K562 (cell line): ENCODE data around the gene ZCCHC14. TPM values are rescaled to one million over a fixed set of nuclear protein-coding genes. Genes with fewer than 3 reads are reported as not detected.
A peak's percentile ranks its signal among the peaks of the same experiment; 100 is the strongest.

Source experiments
- CBX3 ChIP-seq, 2 experiments: IDR thresholded peaks; 1 replicate in 1 of 2; 2 replicates in 1 of 2; pipeline ENCODE4 v1.6.1; 2012; ENCODE audit warnings: inconsistent platforms in 2 of 2, low read length in 2 of 2, borderline replicate concordance in 1 of 2, control low read depth in 1 of 2
- ELF2 ChIP-seq: fragments of 250-450 bp; sonication (Bioruptor Pico); IDR thresholded peaks from 2 replicates; pipeline ENCODE4 v1.5.0; 2021; ENCODE audit warnings: mild to moderate bottlenecking
- FOXJ2 ChIP-seq: fragments of 200-800 bp; sonication (Bioruptor generic); IDR thresholded peaks from 2 replicates; pipeline ENCODE4 v1.6.1; 2016; ENCODE audit warnings: missing genetic modification characterization, missing compliant biosample characterization
- GABPA ChIP-seq: fragments of 200-800 bp; sonication (Bioruptor generic); conservative IDR thresholded peaks from 2 replicates; pipeline ENCODE4 v1.6.1; 2016; ENCODE audit warnings: low read depth, missing genetic modification characterization, missing compliant biosample characterization
- KAT2B ChIP-seq: IDR thresholded peaks from one replicate; pipeline ENCODE4 v1.6.1; 2012; ENCODE audit warnings: low read depth, mild to moderate bottlenecking, control low read depth, inconsistent platforms, low read length, moderate library complexity
- SMAD4 ChIP-seq: fragments of 250-450 bp; sonication (Bioruptor Pico); conservative IDR thresholded peaks from 2 replicates; pipeline ENCODE4 v1.8.0; 2021; ENCODE audit warnings: inconsistent platforms, mild to moderate bottlenecking, moderate library complexity
- U2AF2 ChIP-seq: fragments of 200-400 bp; formaldehyde crosslinking; optimal IDR thresholded peaks from 2 replicates; pipeline ENCODE3; 2017; ENCODE audit warnings: low read depth, mild to moderate bottlenecking, low read length
- ZFP1 ChIP-seq: fragments of 450-650 bp; formaldehyde crosslinking; IDR thresholded peaks from 2 replicates; pipeline ENCODE4 v1.4.0; 2020; ENCODE audit warnings: mild to moderate bottlenecking, mixed read lengths
- ZNF224 ChIP-seq: sonication (generic); formaldehyde crosslinking; IDR thresholded peaks from 2 replicates; pipeline ENCODE4 v1.8.0; 2022; ENCODE audit warnings: mild to moderate bottlenecking, missing genetic modification reagents
- ZNF347 ChIP-seq: fragments of 450-650 bp; formaldehyde crosslinking; IDR thresholded peaks from 2 replicates; pipeline ENCODE4 v1.4.0; 2020; ENCODE audit warnings: low read depth, mild to moderate bottlenecking, moderate library complexity
- polyA plus RNA-seq, 8 experiments: library from polyadenylated mRNA; depleted of rRNA in 4 of 8; stranded (reverse) in 5 of 8; unstranded in 3 of 8; fragments of >200 nt; fragmentation: Nextera tagmentation in 2 of 8; fragmentation: Illumina TruSeq in 1 of 8; extraction: Ambion mirVana in 2 of 8; extraction: Trizol in 1 of 8; gene quantifications; 2 replicates each; pipeline versions ENCODE4 v1.2.1 to v1.2.3, GENCODE V29; 2011 to 2014; ENCODE audit warnings: inconsistent platforms in 1 of 8, missing spikeins in 1 of 8
- total RNA-seq, 7 experiments: library from RNA; depleted of rRNA in 6 of 7; stranded (reverse); fragments of >200 nt in 6 of 7; fragmentation: Illumina TruSeq in 2 of 7; extraction: Trizol in 2 of 7; gene quantifications; 2 replicates each; pipeline versions ENCODE4 v1.2.1 to v1.2.3, GENCODE V29; 2011 to 2021; ENCODE audit warnings: low replicate concordance in 1 of 7
- TF ChIP-seq, protein P1 (sequence below), 2 experiments: IDR thresholded peaks; 2 replicates each; pipeline ENCODE4 v1.6.1; 2012; ENCODE audit warnings: improper control_type of control experiment in 2 of 2, low read depth in 2 of 2, low read length in 2 of 2, borderline replicate concordance in 1 of 2
- TF ChIP-seq, protein P2 (sequence below): fragments of 150-350 bp; conservative IDR thresholded peaks from 2 replicates; pipeline ENCODE4 v1.6.1; 2014; ENCODE audit warnings: low read length
- TF ChIP-seq, protein P3 (sequence below): fragments of 250-450 bp; sonication (Bioruptor Pico); IDR thresholded peaks from 2 replicates; pipeline ENCODE4 v1.9.0; 2021; ENCODE audit warnings: mild to moderate bottlenecking
- TF ChIP-seq, protein P4 (sequence below), 2 experiments: fragments of 150-350 bp in 1 of 2; IDR thresholded peaks; 2 replicates each; pipeline ENCODE4 v1.6.1; 2012 to 2016; ENCODE audit warnings: low read depth in 2 of 2, low read length in 2 of 2, mild to moderate bottlenecking in 1 of 2, moderate library complexity in 1 of 2
- TF ChIP-seq, protein P5 (sequence below): fragments of 250-450 bp; sonication (Bioruptor Pico); IDR thresholded peaks from 2 replicates; pipeline ENCODE4 v1.4.0; 2020; ENCODE audit warnings: mild to moderate bottlenecking, moderate library complexity, borderline replicate concordance

The ZCCHC14 gene
- total and polyA plus RNA-seq, 9 of the 15 experiments (the other 6 are each of a cell fraction or from before 2014, with no cell fraction given): 1.5 to 12.4 (median 2.9) TPM

DNA sequence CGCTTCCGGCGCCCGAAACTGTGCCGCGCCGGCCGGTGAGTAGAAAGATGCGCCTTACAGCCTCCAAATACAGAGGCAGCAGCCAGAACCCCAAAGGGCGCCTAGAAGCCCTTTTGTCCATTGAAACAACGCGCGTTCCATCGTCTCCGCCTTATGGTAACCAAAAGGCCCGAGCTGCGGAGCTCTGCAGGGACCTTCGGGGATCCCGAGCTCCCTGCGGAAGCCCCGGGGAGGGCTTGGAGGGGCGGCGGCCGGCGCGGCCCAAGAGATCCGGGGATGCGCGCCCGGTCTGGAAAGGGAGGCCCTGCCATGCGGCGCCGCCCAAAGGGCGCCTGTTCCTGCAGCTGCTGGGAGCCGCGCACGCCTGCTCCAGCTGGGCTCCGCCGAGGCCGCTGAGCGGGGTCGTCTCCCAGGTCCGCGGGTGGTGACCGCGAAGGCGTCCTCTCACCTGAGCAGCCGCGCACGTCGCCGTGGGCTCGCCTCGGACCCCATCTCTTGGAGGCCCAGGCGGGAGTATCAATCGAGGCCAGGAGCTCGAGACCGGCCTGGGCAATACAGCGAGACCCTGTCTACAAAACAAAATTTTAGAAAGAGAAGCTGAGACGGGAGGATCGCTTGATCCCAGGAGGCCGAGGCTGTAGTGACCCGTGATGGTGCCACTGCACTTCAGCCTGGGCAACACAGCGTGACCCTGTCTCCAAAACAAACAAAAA lies 108.5 kb downstream of the ZCCHC14 start (continued):
- TF ChIP-seq, protein P1, sequence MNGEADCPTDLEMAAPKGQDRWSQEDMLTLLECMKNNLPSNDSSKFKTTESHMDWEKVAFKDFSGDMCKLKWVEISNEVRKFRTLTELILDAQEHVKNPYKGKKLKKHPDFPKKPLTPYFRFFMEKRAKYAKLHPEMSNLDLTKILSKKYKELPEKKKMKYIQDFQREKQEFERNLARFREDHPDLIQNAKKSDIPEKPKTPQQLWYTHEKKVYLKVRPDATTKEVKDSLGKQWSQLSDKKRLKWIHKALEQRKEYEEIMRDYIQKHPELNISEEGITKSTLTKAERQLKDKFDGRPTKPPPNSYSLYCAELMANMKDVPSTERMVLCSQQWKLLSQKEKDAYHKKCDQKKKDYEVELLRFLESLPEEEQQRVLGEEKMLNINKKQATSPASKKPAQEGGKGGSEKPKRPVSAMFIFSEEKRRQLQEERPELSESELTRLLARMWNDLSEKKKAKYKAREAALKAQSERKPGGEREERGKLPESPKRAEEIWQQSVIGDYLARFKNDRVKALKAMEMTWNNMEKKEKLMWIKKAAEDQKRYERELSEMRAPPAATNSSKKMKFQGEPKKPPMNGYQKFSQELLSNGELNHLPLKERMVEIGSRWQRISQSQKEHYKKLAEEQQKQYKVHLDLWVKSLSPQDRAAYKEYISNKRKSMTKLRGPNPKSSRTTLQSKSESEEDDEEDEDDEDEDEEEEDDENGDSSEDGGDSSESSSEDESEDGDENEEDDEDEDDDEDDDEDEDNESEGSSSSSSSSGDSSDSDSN (IDR thresholded peaks at IDR 0.05; ENCODE audit: borderline replicate concordance in 1 of 2, low read depth in 2 of 2, low read length in 2 of 2): peak; percentile 25 to 31; a peak in 1 of 4 replicates
- no peak for TF ChIP-seq SMAD4 (CRISPR knock-in tag)
- TF ChIP-seq ELF2 (CRISPR knock-in tag): no peak
- TF ChIP-seq, protein P2, sequence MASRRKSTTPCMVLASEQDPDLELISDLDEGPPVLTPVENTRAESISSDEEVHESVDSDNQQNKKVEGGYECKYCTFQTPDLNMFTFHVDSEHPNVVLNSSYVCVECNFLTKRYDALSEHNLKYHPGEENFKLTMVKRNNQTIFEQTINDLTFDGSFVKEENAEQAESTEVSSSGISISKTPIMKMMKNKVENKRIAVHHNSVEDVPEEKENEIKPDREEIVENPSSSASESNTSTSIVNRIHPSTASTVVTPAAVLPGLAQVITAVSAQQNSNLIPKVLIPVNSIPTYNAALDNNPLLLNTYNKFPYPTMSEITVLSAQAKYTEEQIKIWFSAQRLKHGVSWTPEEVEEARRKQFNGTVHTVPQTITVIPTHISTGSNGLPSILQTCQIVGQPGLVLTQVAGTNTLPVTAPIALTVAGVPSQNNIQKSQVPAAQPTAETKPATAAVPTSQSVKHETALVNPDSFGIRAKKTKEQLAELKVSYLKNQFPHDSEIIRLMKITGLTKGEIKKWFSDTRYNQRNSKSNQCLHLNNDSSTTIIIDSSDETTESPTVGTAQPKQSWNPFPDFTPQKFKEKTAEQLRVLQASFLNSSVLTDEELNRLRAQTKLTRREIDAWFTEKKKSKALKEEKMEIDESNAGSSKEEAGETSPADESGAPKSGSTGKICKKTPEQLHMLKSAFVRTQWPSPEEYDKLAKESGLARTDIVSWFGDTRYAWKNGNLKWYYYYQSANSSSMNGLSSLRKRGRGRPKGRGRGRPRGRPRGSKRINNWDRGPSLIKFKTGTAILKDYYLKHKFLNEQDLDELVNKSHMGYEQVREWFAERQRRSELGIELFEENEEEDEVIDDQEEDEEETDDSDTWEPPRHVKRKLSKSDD: no peak
- no peak for TF ChIP-seq ZNF224
- TF ChIP-seq, protein P3, sequence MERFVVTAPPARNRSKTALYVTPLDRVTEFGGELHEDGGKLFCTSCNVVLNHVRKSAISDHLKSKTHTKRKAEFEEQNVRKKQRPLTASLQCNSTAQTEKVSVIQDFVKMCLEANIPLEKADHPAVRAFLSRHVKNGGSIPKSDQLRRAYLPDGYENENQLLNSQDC (CRISPR knock-in tag): no peak
- TF ChIP-seq ZNF347 (CRISPR knock-in tag): no peak
- TF ChIP-seq U2AF2: no peak
- no peak for TF ChIP-seq KAT2B
- TF ChIP-seq, protein P4, sequence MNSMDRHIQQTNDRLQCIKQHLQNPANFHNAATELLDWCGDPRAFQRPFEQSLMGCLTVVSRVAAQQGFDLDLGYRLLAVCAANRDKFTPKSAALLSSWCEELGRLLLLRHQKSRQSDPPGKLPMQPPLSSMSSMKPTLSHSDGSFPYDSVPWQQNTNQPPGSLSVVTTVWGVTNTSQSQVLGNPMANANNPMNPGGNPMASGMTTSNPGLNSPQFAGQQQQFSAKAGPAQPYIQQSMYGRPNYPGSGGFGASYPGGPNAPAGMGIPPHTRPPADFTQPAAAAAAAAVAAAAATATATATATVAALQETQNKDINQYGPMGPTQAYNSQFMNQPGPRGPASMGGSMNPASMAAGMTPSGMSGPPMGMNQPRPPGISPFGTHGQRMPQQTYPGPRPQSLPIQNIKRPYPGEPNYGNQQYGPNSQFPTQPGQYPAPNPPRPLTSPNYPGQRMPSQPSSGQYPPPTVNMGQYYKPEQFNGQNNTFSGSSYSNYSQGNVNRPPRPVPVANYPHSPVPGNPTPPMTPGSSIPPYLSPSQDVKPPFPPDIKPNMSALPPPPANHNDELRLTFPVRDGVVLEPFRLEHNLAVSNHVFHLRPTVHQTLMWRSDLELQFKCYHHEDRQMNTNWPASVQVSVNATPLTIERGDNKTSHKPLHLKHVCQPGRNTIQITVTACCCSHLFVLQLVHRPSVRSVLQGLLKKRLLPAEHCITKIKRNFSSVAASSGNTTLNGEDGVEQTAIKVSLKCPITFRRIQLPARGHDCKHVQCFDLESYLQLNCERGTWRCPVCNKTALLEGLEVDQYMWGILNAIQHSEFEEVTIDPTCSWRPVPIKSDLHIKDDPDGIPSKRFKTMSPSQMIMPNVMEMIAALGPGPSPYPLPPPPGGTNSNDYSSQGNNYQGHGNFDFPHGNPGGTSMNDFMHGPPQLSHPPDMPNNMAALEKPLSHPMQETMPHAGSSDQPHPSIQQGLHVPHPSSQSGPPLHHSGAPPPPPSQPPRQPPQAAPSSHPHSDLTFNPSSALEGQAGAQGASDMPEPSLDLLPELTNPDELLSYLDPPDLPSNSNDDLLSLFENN (IDR thresholded peaks at IDR 0.05; ENCODE audit: low read depth in 2 of 2, low read length in 2 of 2): no peak
- TF ChIP-seq ZFP1 (CRISPR knock-in tag): no peak
- TF ChIP-seq CBX3 (IDR thresholded peaks at IDR 0.05; ENCODE audit: borderline replicate concordance in 1 of 2, low read length in 2 of 2): no peak; a peak in 1 of 3 replicates
- TF ChIP-seq, protein P5, sequence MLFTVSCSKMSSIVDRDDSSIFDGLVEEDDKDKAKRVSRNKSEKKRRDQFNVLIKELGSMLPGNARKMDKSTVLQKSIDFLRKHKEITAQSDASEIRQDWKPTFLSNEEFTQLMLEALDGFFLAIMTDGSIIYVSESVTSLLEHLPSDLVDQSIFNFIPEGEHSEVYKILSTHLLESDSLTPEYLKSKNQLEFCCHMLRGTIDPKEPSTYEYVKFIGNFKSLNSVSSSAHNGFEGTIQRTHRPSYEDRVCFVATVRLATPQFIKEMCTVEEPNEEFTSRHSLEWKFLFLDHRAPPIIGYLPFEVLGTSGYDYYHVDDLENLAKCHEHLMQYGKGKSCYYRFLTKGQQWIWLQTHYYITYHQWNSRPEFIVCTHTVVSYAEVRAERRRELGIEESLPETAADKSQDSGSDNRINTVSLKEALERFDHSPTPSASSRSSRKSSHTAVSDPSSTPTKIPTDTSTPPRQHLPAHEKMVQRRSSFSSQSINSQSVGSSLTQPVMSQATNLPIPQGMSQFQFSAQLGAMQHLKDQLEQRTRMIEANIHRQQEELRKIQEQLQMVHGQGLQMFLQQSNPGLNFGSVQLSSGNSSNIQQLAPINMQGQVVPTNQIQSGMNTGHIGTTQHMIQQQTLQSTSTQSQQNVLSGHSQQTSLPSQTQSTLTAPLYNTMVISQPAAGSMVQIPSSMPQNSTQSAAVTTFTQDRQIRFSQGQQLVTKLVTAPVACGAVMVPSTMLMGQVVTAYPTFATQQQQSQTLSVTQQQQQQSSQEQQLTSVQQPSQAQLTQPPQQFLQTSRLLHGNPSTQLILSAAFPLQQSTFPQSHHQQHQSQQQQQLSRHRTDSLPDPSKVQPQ (CRISPR knock-in tag): no peak
- no peak; the same call in 1 of the 2 replicates for TF ChIP-seq GABPA (tag)
- no peak for TF ChIP-seq FOXJ2 (tag)
